Activated T-helper 2 cell treated with anti-CD3 and anti-CD28 coated beads, Interferon-gamma antibody, Interleukin-2, Interleukin-4, amounts not matched to agents 10 μg/mL and 5 μg/mL and 100 μg/mL, durations not matched to agents 14 hours and 24 hours and 36 hours (primary cell): ENCODE data around the gene MTM1. TPM values are rescaled to one million over a fixed set of nuclear protein-coding genes. Genes with fewer than 3 reads are reported as not detected.
A peak's percentile ranks its signal among the peaks of the same experiment; 100 is the strongest.

Experiments used
- DNase-seq: peaks from one replicate; pipeline ENCODE4 v3.0.0; 2021; ENCODE audit warnings: low spot score
- H3K27ac Mint-ChIP-seq: one replicate; pipeline ENCODE4 v1.8.0; 2021; ENCODE audit warnings: mixed read lengths
- H3K27me3 Mint-ChIP-seq: one replicate; pipeline ENCODE4 v1.8.0; 2021; ENCODE audit warnings: low read depth, mixed read lengths
- H3K36me3 Mint-ChIP-seq: one replicate; pipeline ENCODE4 v1.8.0; 2021; ENCODE audit warnings: low read depth, mixed read lengths
- H3K4me1 Mint-ChIP-seq: one replicate; pipeline ENCODE4 v1.8.0; 2021; ENCODE audit warnings: low read depth, mixed read lengths
- H3K4me3 Mint-ChIP-seq: one replicate; pipeline ENCODE4 v1.8.0; 2021; ENCODE audit warnings: low read depth, mild to moderate bottlenecking, moderate library complexity, mixed read lengths
- H3K9me3 Mint-ChIP-seq: one replicate; pipeline ENCODE4 v1.8.0; 2021; ENCODE audit warnings: mixed read lengths
- intact Hi-C: fragments of 100-400 bp; cut with micrococcal nuclease; formaldehyde crosslinking; loops from one replicate; pipeline ENCODE4 v1.15.1; 2023
- total RNA-seq: library from RNA; stranded (reverse); gene quantifications from 2 replicates; pipeline ENCODE4 v1.2.3, GENCODE V29; 2022

Gene MTM1
- total RNA-seq, 1 donor from 2014 or later: 26.5 TPM

- H3K9me3 Mint-ChIP-seq: no peaks in the 10 kb centered on the region
- no peaks in the 10 kb centered on the region for H3K27me3 Mint-ChIP-seq
- no peak for DNase-seq
- intact Hi-C loops: no loop called here
- no peak overlapping the region for H3K27ac Mint-ChIP-seq
- no peak overlapping the region for H3K4me3 Mint-ChIP-seq
- peaks cover 53% of the 10 kb centered on the region for H3K36me3 Mint-ChIP-seq
- H3K4me1 Mint-ChIP-seq: no peaks in the 10 kb centered on the region
Observed at GRCh38 chrX:150655788-150656187, 87.4 kb downstream of the MTM1 start.

GRCh38 chrX:150663073-150663472 lies 94.7 kb downstream of the MTM1 start:
- intact Hi-C loops: no loop called here
- no peaks in the 10 kb centered on the region for H3K27me3 Mint-ChIP-seq

GRCh38 chrX:150664290-150664689 lies 95.9 kb downstream of the MTM1 start:
- intact Hi-C loops: no loop called here
- H3K4me3 Mint-ChIP-seq: no peak overlapping the region
- peaks cover 53% of the 10 kb centered on the region for H3K36me3 Mint-ChIP-seq
- H3K27me3 Mint-ChIP-seq: no peaks in the 10 kb centered on the region
- no peak overlapping the region for H3K27ac Mint-ChIP-seq
- H3K9me3 Mint-ChIP-seq: no peaks in the 10 kb centered on the region
- no peak for DNase-seq
- no peaks in the 10 kb centered on the region for H3K4me1 Mint-ChIP-seq

More at GRCh38 chrX:150663073-150663472, 94.7 kb downstream of the MTM1 start:
- no peak overlapping the region for H3K4me3 Mint-ChIP-seq
- H3K27ac Mint-ChIP-seq: no peak overlapping the region
- peaks cover 52% of the 10 kb centered on the region for H3K36me3 Mint-ChIP-seq
- H3K4me1 Mint-ChIP-seq: no peaks in the 10 kb centered on the region
- DNase-seq: no peak
- no peaks in the 10 kb centered on the region for H3K9me3 Mint-ChIP-seq

- Mint-ChIP-seq H3K27me3 (no peaks in the 10 kb centered on the region), H3K36me3 (peaks cover 4% of the 10 kb centered on the region), H3K9me3 (no peaks in the 10 kb centered on the region), H3K4me1 (no peaks in the 10 kb centered on the region), H3K27ac (no peak overlapping the region), H3K4me3 (no peak overlapping the region)
- intact Hi-C loops: no loop called here
- no peak for DNase-seq
Observed at GRCh38 chrX:150676221-150676620, 107.8 kb downstream of the MTM1 start.

GRCh38 chrX:150680974-150681373 lies 112.6 kb downstream of the MTM1 start:
- Mint-ChIP-seq H3K4me3 (no peak overlapping the region), H3K27me3 (no peaks in the 10 kb centered on the region), H3K4me1 (peaks cover 2% of the 10 kb centered on the region), H3K9me3 (no peaks in the 10 kb centered on the region), H3K36me3 (no peaks in the 10 kb centered on the region), H3K27ac (no peak overlapping the region)
- no peak for DNase-seq
- intact Hi-C loops: loop anchor here (5.0 kb wide), 1 partner anchor 719 kb away; no protein-coding TSS in a partner anchor

- Mint-ChIP-seq H3K4me1 (peaks cover 2% of the 10 kb centered on the region), H3K27ac (no peak overlapping the region), H3K4me3 (no peak overlapping the region), H3K9me3 (no peaks in the 10 kb centered on the region), H3K27me3 (no peaks in the 10 kb centered on the region), H3K36me3 (no peaks in the 10 kb centered on the region)
- intact Hi-C loops: loop anchor here (1.0 to 5.0 kb wide), 2 partner anchors 33 to 721 kb away; no protein-coding TSS in a partner anchor
- DNase-seq: no peak
Observed at GRCh38 chrX:150683112-150683511, 114.7 kb downstream of the MTM1 start.

GRCh38 chrX:150683536-150684146 lies 115.2 kb downstream of the MTM1 start:
- no peaks in the 10 kb centered on the region for H3K27me3 Mint-ChIP-seq
- peaks cover 5% of the 10 kb centered on the region for H3K4me1 Mint-ChIP-seq
- no peak for DNase-seq
- intact Hi-C loops: loop anchor here (1.0 to 5.0 kb wide), 2 partner anchors 33 to 721 kb away; no protein-coding TSS in a partner anchor
- no peak overlapping the region for H3K4me3 Mint-ChIP-seq
- H3K36me3 Mint-ChIP-seq: no peaks in the 10 kb centered on the region
- no peaks in the 10 kb centered on the region for H3K9me3 Mint-ChIP-seq
- no peak overlapping the region for H3K27ac Mint-ChIP-seq

GRCh38 chrX:150688911-150689451 lies 120.6 kb downstream of the MTM1 start:
- DNase-seq: no peak
- Mint-ChIP-seq H3K4me1 (peaks cover 22% of the 10 kb centered on the region), H3K27me3 (no peaks in the 10 kb centered on the region), H3K27ac (no peak overlapping the region), H3K36me3 (peaks cover 8% of the 10 kb centered on the region), H3K9me3 (no peaks in the 10 kb centered on the region), H3K4me3 (no peak overlapping the region)
- intact Hi-C loops: no loop called here

GRCh38 chrX:150690126-150690525 lies 121.7 kb downstream of the MTM1 start:
- DNase-seq: no peak
- intact Hi-C loops: loop anchor here (5.0 to 10.0 kb wide), 3 partner anchors 328 to 1145 kb away; partner anchors contain the start of genes EOLA1, EOLA2, HSFX3 and MAMLD1
- no peak overlapping the region for H3K4me3 Mint-ChIP-seq
- peaks cover 11% of the 10 kb centered on the region for H3K36me3 Mint-ChIP-seq
- no peaks in the 10 kb centered on the region for H3K27me3 Mint-ChIP-seq
- peak overlapping the region; percentile 12 for H3K27ac Mint-ChIP-seq
- H3K9me3 Mint-ChIP-seq: no peaks in the 10 kb centered on the region
- H3K4me1 Mint-ChIP-seq: peaks cover 30% of the 10 kb centered on the region

- peaks cover 20% of the 10 kb centered on the region for H3K36me3 Mint-ChIP-seq
- intact Hi-C loops: loop anchor here (5.0 to 10.0 kb wide), 3 partner anchors 330 to 1147 kb away; partner anchors contain the start of genes EOLA1, EOLA2, HSFX3 and MAMLD1
- peak overlapping the region; percentile 96 for H3K27ac Mint-ChIP-seq
- no peaks in the 10 kb centered on the region for H3K27me3 Mint-ChIP-seq
- DNase-seq: no peak
- peak overlapping the region; percentile 87 for H3K4me3 Mint-ChIP-seq
- no peaks in the 10 kb centered on the region for H3K9me3 Mint-ChIP-seq
- H3K4me1 Mint-ChIP-seq: peaks cover 50% of the 10 kb centered on the region
Observed at GRCh38 chrX:150692296-150692695, 123.9 kb downstream of the MTM1 start.

GRCh38 chrX:150692831-150693724 lies 124.7 kb downstream of the MTM1 start, which contains the start of gene MTMR1:
TSS of gene MTMR1 (plus strand) at chrX:150693396. CDS start at chrX:150693531, 135 bp downstream.
- H3K27me3 Mint-ChIP-seq: no peaks in the 10 kb centered on the region
- H3K4me1 Mint-ChIP-seq: peaks cover 55% of the 10 kb centered on the region
- no peaks in the 10 kb centered on the region for H3K9me3 Mint-ChIP-seq
- intact Hi-C loops: loop anchor here (5.0 to 10.0 kb wide), 3 partner anchors 331 to 1148 kb away; partner anchors contain the start of genes EOLA1, EOLA2, HSFX3 and MAMLD1
- H3K27ac Mint-ChIP-seq: peak within 1 kb of the TSS; percentile 96
- peaks cover 20% of the 10 kb centered on the region for H3K36me3 Mint-ChIP-seq
- peak within 1 kb of the TSS; percentile 87 for H3K4me3 Mint-ChIP-seq
- peak; percentile 21 for DNase-seq

GRCh38 chrX:150693725-150694574 lies 125.5 kb downstream of the MTM1 start:
- Mint-ChIP-seq H3K4me1 (peaks cover 52% of the 10 kb centered on the region), H3K27me3 (no peaks in the 10 kb centered on the region), H3K36me3 (peaks cover 20% of the 10 kb centered on the region), H3K4me3 (peak overlapping the region; percentile 84), H3K9me3 (no peaks in the 10 kb centered on the region), H3K27ac (peak overlapping the region; percentile 92)
- intact Hi-C loops: loop anchor here (2.0 to 10.0 kb wide), 4 partner anchors 119 to 1149 kb away; partner anchors contain the start of genes EOLA1, EOLA2, HSFX3 and MAMLD1
- DNase-seq: peak; percentile 63
